Liver (tissue), 9 donors: ENCODE results near the gene POP4. TPM values are rescaled to one million over a fixed set of nuclear protein-coding genes. Genes with fewer than 3 reads are reported as not detected.

Experiments used
- DNase-seq: peaks from one replicate; pipeline ENCODE4 v3.0.0-alpha.2; 2017; ENCODE audit warnings: low spot score
- H3K27ac ChIP-seq, 2 donors: one replicate each; pipeline ENCODE4 v1.7.0; 2013; ENCODE audit warnings: inconsistent platforms in 2 of 2, low read length in 2 of 2, control low read depth in 1 of 2, low read depth in 1 of 2, mild to moderate bottlenecking in 1 of 2
- H3K27me3 ChIP-seq, 4 donors: one replicate each; pipeline versions ENCODE4 v1.6.1 to v1.7.0; 2013; ENCODE audit warnings: low read length in 3 of 4, inconsistent platforms in 1 of 4, mild to moderate bottlenecking in 1 of 4, moderate library complexity in 1 of 4; ENCODE audit not compliant: control insufficient read depth in 4 of 4, insufficient read depth in 4 of 4
- H3K36me3 ChIP-seq, 4 donors: one replicate each; pipeline versions ENCODE4 v1.6.1 to v1.7.0; 2013; ENCODE audit warnings: low read length in 3 of 4, mild to moderate bottlenecking in 3 of 4, low read depth in 1 of 4, moderate library complexity in 1 of 4; ENCODE audit not compliant: control insufficient read depth in 4 of 4, insufficient read depth in 3 of 4
- H3K4me1 ChIP-seq, 4 donors: one replicate each; pipeline versions ENCODE4 v1.6.1 to v1.7.0; 2013; ENCODE audit warnings: low read length in 3 of 4, mild to moderate bottlenecking in 3 of 4, moderate library complexity in 1 of 4; ENCODE audit not compliant: control insufficient read depth in 4 of 4, insufficient read depth in 4 of 4
- H3K4me3 ChIP-seq, 3 donors: one replicate each; pipeline versions ENCODE4 v1.6.1 to v1.7.0; 2013; ENCODE audit warnings: low read length in 3 of 3, control low read depth in 1 of 3, low read depth in 1 of 3, mild to moderate bottlenecking in 1 of 3
- H3K9ac ChIP-seq, 2 donors: one replicate each; pipeline ENCODE4 v1.7.0; 2013; ENCODE audit warnings: low read length in 2 of 2, mild to moderate bottlenecking in 2 of 2, moderate library complexity in 2 of 2, control low read depth in 1 of 2, low read depth in 1 of 2
- H3K9me3 ChIP-seq, 4 donors: one replicate each; pipeline versions ENCODE4 v1.6.1 to v1.7.0; 2013; ENCODE audit warnings: low read length in 3 of 4; ENCODE audit not compliant: control insufficient read depth in 4 of 4
- CTCF ChIP-seq: fragments of 150-350 bp; IDR thresholded peaks from 2 replicates; pipeline ENCODE4 v1.5.1; 2017; ENCODE audit warnings: improper control_type of control experiment, low read depth, low read length; ENCODE audit not compliant: missing input control
- EGR1 ChIP-seq, 2 donors: IDR thresholded peaks; 2 replicates each; pipeline ENCODE4 v1.6.1; 2016 to 2018; ENCODE audit warnings: antibody characterized with exemption in 2 of 2, low read depth in 2 of 2
- FOXA1 ChIP-seq: IDR thresholded peaks from 2 replicates; pipeline ENCODE4 v1.6.1; 2016; ENCODE audit warnings: antibody characterized with exemption
- FOXA2 ChIP-seq: IDR thresholded peaks from 2 replicates; pipeline ENCODE4 v1.6.1; 2016; ENCODE audit warnings: antibody characterized with exemption
- GABPA ChIP-seq, 2 donors: IDR thresholded peaks in 1 of 2; conservative IDR thresholded peaks in 1 of 2; 2 replicates each; pipeline ENCODE4 v1.6.1; 2016; ENCODE audit warnings: antibody characterized with exemption in 2 of 2, mild to moderate bottlenecking in 1 of 2, moderate library complexity in 1 of 2
- HNF4A ChIP-seq, 2 donors: conservative IDR thresholded peaks; 2 replicates each; pipeline ENCODE4 v1.6.1; 2016; ENCODE audit warnings: antibody characterized with exemption in 2 of 2, mild to moderate bottlenecking in 2 of 2
- HNF4G ChIP-seq: IDR thresholded peaks from 2 replicates; pipeline ENCODE4 v1.6.1; 2016; ENCODE audit warnings: antibody characterized with exemption
- JUND ChIP-seq, 2 donors: IDR thresholded peaks; 2 replicates each; pipeline ENCODE4 v1.6.1; 2016; ENCODE audit warnings: antibody characterized with exemption in 2 of 2
- MAX ChIP-seq: IDR thresholded peaks from 2 replicates; pipeline ENCODE4 v1.6.1; 2016; ENCODE audit warnings: antibody characterized with exemption
- NR2F2 ChIP-seq: IDR thresholded peaks from 2 replicates; pipeline ENCODE4 v1.6.1; 2016; ENCODE audit warnings: antibody characterized with exemption
- RAD21 ChIP-seq, 2 donors: IDR thresholded peaks; 2 replicates each; pipeline ENCODE4 v1.6.1; 2016; ENCODE audit warnings: antibody characterized with exemption in 2 of 2, mild to moderate bottlenecking in 2 of 2
- REST ChIP-seq: IDR thresholded peaks from 2 replicates; pipeline ENCODE4 v1.6.1; 2016; ENCODE audit warnings: antibody characterized with exemption, mild to moderate bottlenecking
- RXRA ChIP-seq, 2 donors: IDR thresholded peaks; 2 replicates each; pipeline ENCODE4 v1.6.1; 2017 to 2018; ENCODE audit warnings: antibody characterized with exemption in 2 of 2, mild to moderate bottlenecking in 1 of 2
- SP1 ChIP-seq: IDR thresholded peaks from 2 replicates; pipeline ENCODE4 v1.6.1; 2018; ENCODE audit warnings: antibody characterized with exemption, mild to moderate bottlenecking
- TAF1 ChIP-seq: conservative IDR thresholded peaks from 2 replicates; pipeline ENCODE4 v1.6.1; 2016; ENCODE audit warnings: antibody characterized with exemption, mild to moderate bottlenecking
- YY1 ChIP-seq: IDR thresholded peaks from 2 replicates; pipeline ENCODE4 v1.6.1; 2016; ENCODE audit warnings: antibody characterized with exemption, mild to moderate bottlenecking
- ZBTB33 ChIP-seq: IDR thresholded peaks from 2 replicates; pipeline ENCODE4 v1.6.1; 2016; ENCODE audit warnings: antibody characterized with exemption
- WGBS: extraction: QIAGEN DNeasy Blood & Tissue Kit; methylation state at CpG from one replicate; pipeline ENCODE4 v1.1.7; 2013; 5-methylcytosine and 5-hydroxymethylcytosine counted together
- polyA plus RNA-seq, 2 donors: library from polyadenylated mRNA; stranded (reverse) in 1 of 2; unstranded in 1 of 2; fragments of 200-250 nt in 1 of 2; fragments of >200 nt in 1 of 2; fragmentation: Nextera tagmentation in 1 of 2; extraction: Ambion mirVana in 1 of 2; gene quantifications; one replicate each; pipeline versions ENCODE4 v1.2.1 to v1.2.3, GENCODE V29; 2013 to 2015
- total RNA-seq, 2 donors: library from RNA; depleted of rRNA; stranded (reverse); fragments of >200 nt; gene quantifications; one replicate each; pipeline ENCODE4 v1.2.3, GENCODE V29; 2014
- TF ChIP-seq, protein P1 (sequence below): IDR thresholded peaks from 2 replicates; pipeline ENCODE4 v1.6.1; 2016; ENCODE audit warnings: antibody characterized with exemption
- donor health status: healthy.
- donor health status: healthy.
- donor health status: healthy.
- donor health status: healthy.
- donor health status: healthy.

The POP4 gene
- total and polyA plus RNA-seq, 4 donors = 33.7 to 61.6 (median 38.9) TPM

GRCh38 chr19:29576046-29576606, 30.0 kb upstream of the POP4 start:
- no peak overlapping the region for H3K27ac ChIP-seq
- H3K36me3 ChIP-seq = no peaks in the 10 kb centered on the region
- TF ChIP-seq TAF1 (no peak), NR2F2 (no peak), FOXA2 (no peak), FOXA1 (no peak), RAD21 (IDR thresholded peaks at IDR 0.05) (no peak), EGR1 (IDR thresholded peaks at IDR 0.05; ENCODE audit: low read depth in 2 of 2) (no peak), JUND (IDR thresholded peaks at IDR 0.05) (no peak), MAX (no peak), HNF4A (conservative IDR thresholded peaks at IDR 0.05) (no peak), YY1 (no peak), SP1 (no peak)
- TF ChIP-seq, protein P1, sequence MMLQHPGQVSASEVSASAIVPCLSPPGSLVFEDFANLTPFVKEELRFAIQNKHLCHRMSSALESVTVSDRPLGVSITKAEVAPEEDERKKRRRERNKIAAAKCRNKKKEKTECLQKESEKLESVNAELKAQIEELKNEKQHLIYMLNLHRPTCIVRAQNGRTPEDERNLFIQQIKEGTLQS = no peak
- peaks cover 0 to 8% (median 4%) of the 10 kb centered on the region in 4 donors for H3K27me3 ChIP-seq
- no peak overlapping the region for H3K4me3 ChIP-seq
- no peak for DNase-seq
- 36% methylated on average over 14 of the region's 14 CpGs for WGBS
- no peaks in the 10 kb centered on the region for H3K4me1 ChIP-seq
- H3K9ac ChIP-seq = no peak overlapping the region
- H3K9me3 ChIP-seq = no peaks in the 10 kb centered on the region

GRCh38 chr19:29576761-29577648, 29.1 kb upstream of the POP4 start:
- Histone ChIP-seq H3K9me3 (peaks cover 0 to 2% (median 0%) of the 10 kb centered on the region in 4 donors), H3K27ac (no peak overlapping the region), H3K36me3 (no peaks in the 10 kb centered on the region), H3K9ac (no peak overlapping the region), H3K4me3 (no peak overlapping the region), H3K4me1 (no peaks in the 10 kb centered on the region), H3K27me3 (peaks cover 0 to 8% (median 4%) of the 10 kb centered on the region in 4 donors)
- TF ChIP-seq CTCF (no peak), NR2F2 (no peak), RXRA (IDR thresholded peaks at IDR 0.05) (no peak), EGR1 (IDR thresholded peaks at IDR 0.05; ENCODE audit: low read depth in 2 of 2) (no peak), HNF4A (conservative IDR thresholded peaks at IDR 0.05) (no peak), FOXA2 (no peak), MAX (no peak), GABPA (IDR thresholded peaks at IDR 0.05 in 1 of 2, conservative IDR thresholded peaks at IDR 0.05 in 1 of 2) (no peak), REST (no peak), HNF4G (no peak), RAD21 (IDR thresholded peaks at IDR 0.05) (no peak), TAF1 (no peak), ZBTB33 (no peak), SP1 (no peak)
- TF ChIP-seq, protein P1 = no peak
- DNase-seq = peak; percentile 24
- WGBS = 61% methylated on average over 15 of the region's 15 CpGs
